ENCODE results near the gene TGIF2.

The TGIF2 gene

GRCh38 chr20:36541227-36541767 is 32.1 kb upstream of the TGIF2 start, which contains the start of gene MYL9:
MYL9 (plus strand) TSS chr20:36541519; CDS start chr20:36544885, 3,366 bp downstream.
- Histone ChIP-seq H3K27ac (ENCODE audit: low read length) (peak within 1 kb of the TSS; percentile 54), H3K4me3 (ENCODE audit: low read length) (peak within 1 kb of the TSS; percentile 86), H3K9ac (ENCODE audit: low read depth, low read length) (peak within 1 kb of the TSS; percentile 90), H3K36me3 (ENCODE audit: insufficient read depth, low read depth, low read length) (peaks cover 26% of the 10 kb centered on the region), H3K4me1 (ENCODE audit: insufficient read depth, low read length) (peaks cover 17% of the 10 kb centered on the region; the same call in 1 of the 2 replicates), H3K9me3 (ENCODE audit: insufficient read depth, low read depth, low read length) (no peaks in the 10 kb centered on the region), H3K27me3 (ENCODE audit: insufficient read depth, low read length) (no peaks in the 10 kb centered on the region)

GRCh38 chr20:36541768-36542488 is 31.5 kb upstream of the TGIF2 start:
- Histone ChIP-seq H3K9me3 (ENCODE audit: insufficient read depth, low read depth, low read length) (no peaks in the 10 kb centered on the region), H3K36me3 (ENCODE audit: insufficient read depth, low read depth, low read length) (peaks cover 31% of the 10 kb centered on the region), H3K9ac (ENCODE audit: low read depth, low read length) (peak overlapping the region; percentile 90), H3K4me3 (ENCODE audit: low read length) (peak overlapping the region; percentile 86), H3K27ac (ENCODE audit: low read length) (peak overlapping the region; percentile 54), H3K4me1 (ENCODE audit: insufficient read depth, low read length) (peaks cover 17% of the 10 kb centered on the region; the same call in 1 of the 2 replicates), H3K27me3 (ENCODE audit: insufficient read depth, low read length) (no peaks in the 10 kb centered on the region)

GRCh38 chr20:36542516-36543183 is 30.7 kb upstream of the TGIF2 start:
- H3K9me3 ChIP-seq (ENCODE audit: insufficient read depth, low read depth, low read length), result no peaks in the 10 kb centered on the region
- H3K27me3 ChIP-seq (ENCODE audit: insufficient read depth, low read length), result no peaks in the 10 kb centered on the region
- peaks cover 38% of the 10 kb centered on the region for H3K36me3 ChIP-seq (ENCODE audit: insufficient read depth, low read depth, low read length)
- H3K4me3 ChIP-seq (ENCODE audit: low read length), result peak overlapping the region; percentile 86
- H3K4me1 ChIP-seq (ENCODE audit: insufficient read depth, low read length), result peaks cover 17% of the 10 kb centered on the region; the same call in 1 of the 2 replicates
- H3K27ac ChIP-seq (ENCODE audit: low read length), result no peak overlapping the region
- H3K9ac ChIP-seq (ENCODE audit: low read depth, low read length), result peak overlapping the region; percentile 90; the same call in 1 of the 2 replicates

- Histone ChIP-seq H3K36me3 (ENCODE audit: insufficient read depth, low read depth, low read length) (peaks cover 46% of the 10 kb centered on the region), H3K27me3 (ENCODE audit: insufficient read depth, low read length) (no peaks in the 10 kb centered on the region), H3K4me1 (ENCODE audit: insufficient read depth, low read length) (peaks cover 17% of the 10 kb centered on the region; the same call in 1 of the 2 replicates), H3K27ac (ENCODE audit: low read length) (no peak overlapping the region), H3K4me3 (ENCODE audit: low read length) (peak overlapping the region; percentile 86; the same call in 1 of the 2 replicates), H3K9ac (ENCODE audit: low read depth, low read length) (peak overlapping the region; percentile 90; the same call in 1 of the 2 replicates), H3K9me3 (ENCODE audit: insufficient read depth, low read depth, low read length) (no peaks in the 10 kb centered on the region)
Observed at GRCh38 chr20:36543184-36544133, 29.9 kb upstream of the TGIF2 start.

GRCh38 chr20:36544134-36545018 is 29.0 kb upstream of the TGIF2 start:
- Histone ChIP-seq H3K4me3 (ENCODE audit: low read length) (no peak overlapping the region), H3K27ac (ENCODE audit: low read length) (no peak overlapping the region), H3K9me3 (ENCODE audit: insufficient read depth, low read depth, low read length) (no peaks in the 10 kb centered on the region), H3K9ac (ENCODE audit: low read depth, low read length) (no peak overlapping the region; the same call in 1 of the 2 replicates), H3K27me3 (ENCODE audit: insufficient read depth, low read length) (no peaks in the 10 kb centered on the region), H3K36me3 (ENCODE audit: insufficient read depth, low read depth, low read length) (peaks cover 53% of the 10 kb centered on the region), H3K4me1 (ENCODE audit: insufficient read depth, low read length) (peaks cover 17% of the 10 kb centered on the region; the same call in 1 of the 2 replicates)

- Histone ChIP-seq H3K9me3 (ENCODE audit: insufficient read depth, low read depth, low read length) (no peaks in the 10 kb centered on the region), H3K36me3 (ENCODE audit: insufficient read depth, low read depth, low read length) (peaks cover 58% of the 10 kb centered on the region), H3K27ac (ENCODE audit: low read length) (no peak overlapping the region), H3K4me3 (ENCODE audit: low read length) (no peak overlapping the region), H3K9ac (ENCODE audit: low read depth, low read length) (no peak overlapping the region), H3K4me1 (ENCODE audit: insufficient read depth, low read length) (peaks cover 17% of the 10 kb centered on the region; the same call in 1 of the 2 replicates), H3K27me3 (ENCODE audit: insufficient read depth, low read length) (no peaks in the 10 kb centered on the region)
Observed at GRCh38 chr20:36546111-36546736, 27.2 kb upstream of the TGIF2 start.

- no peaks in the 10 kb centered on the region for H3K27me3 ChIP-seq (ENCODE audit: insufficient read depth, low read length)
- no peak overlapping the region for H3K9ac ChIP-seq (ENCODE audit: low read depth, low read length)
- no peaks in the 10 kb centered on the region for H3K9me3 ChIP-seq (ENCODE audit: insufficient read depth, low read depth, low read length)
- H3K36me3 ChIP-seq (ENCODE audit: insufficient read depth, low read depth, low read length), result peaks cover 58% of the 10 kb centered on the region
- no peak overlapping the region for H3K27ac ChIP-seq (ENCODE audit: low read length)
- H3K4me1 ChIP-seq (ENCODE audit: insufficient read depth, low read length), result peaks cover 15% of the 10 kb centered on the region; the same call in 1 of the 2 replicates
- no peak overlapping the region for H3K4me3 ChIP-seq (ENCODE audit: low read length)
Observed at GRCh38 chr20:36547186-36548005, 26.0 kb upstream of the TGIF2 start.

- Histone ChIP-seq H3K9ac (ENCODE audit: low read depth, low read length) (no peak overlapping the region), H3K27me3 (ENCODE audit: insufficient read depth, low read length) (no peaks in the 10 kb centered on the region), H3K9me3 (ENCODE audit: insufficient read depth, low read depth, low read length) (no peaks in the 10 kb centered on the region), H3K4me1 (ENCODE audit: insufficient read depth, low read length) (peaks cover 10% of the 10 kb centered on the region; the same call in 1 of the 2 replicates), H3K4me3 (ENCODE audit: low read length) (no peak overlapping the region), H3K27ac (ENCODE audit: low read length) (no peak overlapping the region), H3K36me3 (ENCODE audit: insufficient read depth, low read depth, low read length) (peaks cover 58% of the 10 kb centered on the region)
Observed at GRCh38 chr20:36548006-36548315, 25.4 kb upstream of the TGIF2 start.

GRCh38 chr20:36548704-36549627 is 24.4 kb upstream of the TGIF2 start:
- H3K36me3 ChIP-seq (ENCODE audit: insufficient read depth, low read depth, low read length), result peaks cover 48% of the 10 kb centered on the region
- no peaks in the 10 kb centered on the region; the same call in 1 of the 2 replicates for H3K4me1 ChIP-seq (ENCODE audit: insufficient read depth, low read length)
- H3K27ac ChIP-seq (ENCODE audit: low read length), result no peak overlapping the region
- no peak overlapping the region for H3K4me3 ChIP-seq (ENCODE audit: low read length)
- H3K9me3 ChIP-seq (ENCODE audit: insufficient read depth, low read depth, low read length), result no peaks in the 10 kb centered on the region
- no peak overlapping the region for H3K9ac ChIP-seq (ENCODE audit: low read depth, low read length)
- no peaks in the 10 kb centered on the region for H3K27me3 ChIP-seq (ENCODE audit: insufficient read depth, low read length)

All from iPS-20b (cell line).